ENCODE measurements around the gene FGD3.

GRCh38 chr9:93011114-93011513, 63.8 kb downstream of the FGD3 start:
- no peak for TF ChIP-seq CTCF (optimal IDR thresholded peaks at IDR 0.05 in 1 of 3, IDR thresholded peaks at IDR 0.05 in 1 of 3, conservative IDR thresholded peaks at IDR 0.05 in 1 of 3; ENCODE audit: extremely low read depth in 1 of 3, insufficient read depth in 2 of 3, low read length in 3 of 3)
- TF ChIP-seq EZH2 (IDR thresholded peaks at IDR 0.05; ENCODE audit: low read length) = no peak

All from keratinocyte (primary cell).